ENCODE measurements around the gene PRKCH. TPM values are rescaled to one million over a fixed set of nuclear protein-coding genes. Genes with fewer than 3 reads are reported as not detected.

Gene PRKCH
- total and polyA plus RNA-seq, 2 of the 13 experiments (the other 11 are each of a cell fraction or from before 2014, with no cell fraction given) = 0.48 to 1.3 TPM

GRCh38 chr14:61578745-61579144, 257.4 kb downstream of the PRKCH start:
- POLR2A ChIA-PET = interaction anchor here (1.7 kb wide), 1 partner anchor 19 kb away, joined by 3 read pairs; no protein-coding TSS in a partner anchor
- H3K27ac ChIP-seq (ENCODE audit: extremely low read length, insufficient read depth, low read length) = no peak overlapping the region

GRCh38 chr14:61581340-61581739, 260.0 kb downstream of the PRKCH start:
- H3K79me2 ChIP-seq (ENCODE audit: insufficient read depth, low read length) = no peaks in the 10 kb centered on the region
- ChIA-PET POLR2A (interaction anchor here (0.7 to 1.6 kb wide), 8 partner anchors 11 to 181 kb away, joined by 3 to 14 read pairs (median 6); partner anchors contain the start of genes HIF1A and SNAPC1), CTCF (ENCODE audit: low intra/inter-chr PET ratio, low total read pairs) (no interaction called here)
- H3K36me3 ChIP-seq (replicated peaks in 1 of 2; ENCODE audit: control insufficient read depth in 1 of 2, insufficient read depth in 2 of 2, low read length in 2 of 2) = no peaks in the 10 kb centered on the region
- H2AFZ ChIP-seq (ENCODE audit: low read length) = peak overlapping the region; percentile 70
- no peak overlapping the region for H3K9ac ChIP-seq (ENCODE audit: insufficient read depth, low read depth, low read length)
- no TSS peak for BruUV-seq (replicated peaks)
- FAIRE-seq (peak; percentile 87), DNase-seq (ENCODE audit: low spot score) (peak; percentile 80), ATAC-seq (peak; percentile 98)
- peaks cover 41% of the 10 kb centered on the region for H3K4me1 ChIP-seq (ENCODE audit: insufficient read depth, low read length)
- no peaks in the 10 kb centered on the region for H4K20me1 ChIP-seq (ENCODE audit: insufficient read depth, low read length)
- peak overlapping the region in 1 of 3 experiments; percentile 11; a peak in 1 of 6 replicates for H3K4me3 ChIP-seq (replicated peaks in 1 of 3; ENCODE audit: insufficient read depth in 1 of 3, low read depth in 2 of 3, low read length in 3 of 3)
- no peaks in the 10 kb centered on the region for H3K9me3 ChIP-seq (ENCODE audit: low read length)
- H3K27ac ChIP-seq (ENCODE audit: extremely low read length, insufficient read depth, low read length) = no peak overlapping the region
- intact Hi-C loops (cut with micrococcal nuclease; ENCODE audit: unreplicated experiment) = no loop called here
- in situ Hi-C loops (cut with HindIII; ENCODE audit: extremely low pct_ligation_motif_present, low pct_unique_long_range_greater_than_20kb) = no loop called here
- no peaks in the 10 kb centered on the region for H3K27me3 ChIP-seq (ENCODE audit: control insufficient read depth in 1 of 2, insufficient read depth in 2 of 2, low read length in 2 of 2)
- 0% methylated on average over 1 of the region's 1 CpG for WGBS (ENCODE audit: low lambda C conversion rate)
- peak overlapping the region; percentile 53 for H3K4me2 ChIP-seq (ENCODE audit: low read depth, low read length)
- TF ChIP-seq YEATS2 (CRISPR knock-in tag; IDR thresholded peaks at IDR 0.05; ENCODE audit: borderline replicate concordance) (0 out of 2 replicates have a peak, but pooled peaks have one; percentile 37), RBAK (CRISPR knock-in tag; IDR thresholded peaks at IDR 0.05) (peak; percentile 90), ZNF530 (CRISPR knock-in tag; IDR thresholded peaks at IDR 0.05; ENCODE audit: low read depth) (no peak), HMG20A (CRISPR knock-in tag; IDR thresholded peaks at IDR 0.05; ENCODE audit: borderline replicate concordance) (peak; percentile 32; the same call in 1 of the 2 replicates), ZFX (CRISPR knock-in tag; IDR thresholded peaks at IDR 0.05; ENCODE audit: low read depth) (0 out of 2 replicates have a peak, but pooled peaks have one; percentile 25), STAG1 (CRISPR knock-in tag; IDR thresholded peaks at IDR 0.05) (0 out of 2 replicates have a peak, but pooled peaks have one; percentile 2), SETDB1 (CRISPR knock-in tag; IDR thresholded peaks at IDR 0.05; ENCODE audit: borderline replicate concordance) (no peak), IRF1 (CRISPR knock-in tag; IDR thresholded peaks at IDR 0.05; ENCODE audit: low read depth) (no peak), FOSL2 (CRISPR knock-in tag; IDR thresholded peaks at IDR 0.05) (0 out of 2 replicates have a peak, but pooled peaks have one; percentile 23), ZNF337 (CRISPR knock-in tag; IDR thresholded peaks at IDR 0.05; ENCODE audit: borderline replicate concordance, low read depth) (peak; percentile 54; the same call in 1 of the 2 replicates)

More at GRCh38 chr14:61578745-61579144, 257.4 kb downstream of the PRKCH start:
- intact Hi-C loops (cut with micrococcal nuclease; ENCODE audit: unreplicated experiment) (no loop called here), in situ Hi-C loops (cut with HindIII; ENCODE audit: extremely low pct_ligation_motif_present, low pct_unique_long_range_greater_than_20kb) (no loop called here)
- H3K27me3 ChIP-seq (ENCODE audit: control insufficient read depth in 1 of 2, insufficient read depth in 2 of 2, low read length in 2 of 2) = no peaks in the 10 kb centered on the region
- no peaks in the 10 kb centered on the region for H4K20me1 ChIP-seq (ENCODE audit: insufficient read depth, low read length)
- FAIRE-seq (no peak), DNase-seq (ENCODE audit: low spot score) (no peak), ATAC-seq (no peak)
- no peaks in the 10 kb centered on the region for H3K36me3 ChIP-seq (replicated peaks in 1 of 2; ENCODE audit: control insufficient read depth in 1 of 2, insufficient read depth in 2 of 2, low read length in 2 of 2)
- BruUV-seq (replicated peaks) = no TSS peak
- no peak overlapping the region for H3K4me3 ChIP-seq (replicated peaks in 1 of 3; ENCODE audit: insufficient read depth in 1 of 3, low read depth in 2 of 3, low read length in 3 of 3)
- 98% methylated on average over 2 of the region's 2 CpGs for WGBS (ENCODE audit: low lambda C conversion rate)
- peaks cover 35% of the 10 kb centered on the region for H3K4me1 ChIP-seq (ENCODE audit: insufficient read depth, low read length)
- no peaks in the 10 kb centered on the region for H3K79me2 ChIP-seq (ENCODE audit: insufficient read depth, low read length)
- CTCF ChIA-PET (ENCODE audit: low intra/inter-chr PET ratio, low total read pairs) = no interaction called here
- no peak overlapping the region for H3K9ac ChIP-seq (ENCODE audit: insufficient read depth, low read depth, low read length)
- H3K9me3 ChIP-seq (ENCODE audit: low read length) = no peaks in the 10 kb centered on the region
- TF ChIP-seq MAFG (CRISPR knock-in tag; IDR thresholded peaks at IDR 0.05) (no peak), ZNF253 (CRISPR knock-in tag; IDR thresholded peaks at IDR 0.05; ENCODE audit: borderline replicate concordance) (no peak), SAFB2 (CRISPR knock-in tag; IDR thresholded peaks at IDR 0.05; ENCODE audit: borderline replicate concordance, low read depth) (no peak), ZNF770 (CRISPR knock-in tag; IDR thresholded peaks at IDR 0.05) (no peak), FOXM1 (CRISPR knock-in tag; IDR thresholded peaks at IDR 0.05) (no peak)
- H2AFZ ChIP-seq (ENCODE audit: low read length) = no peak overlapping the region
- H3K4me2 ChIP-seq (ENCODE audit: low read depth, low read length) = no peak overlapping the region
